Mesendoderm (in vitro differentiated cells): ENCODE measurements around the gene PPP3CB.

ENCODE experiments used
- DNase-seq: peaks from one replicate; pipeline ENCODE4 v3.0.0; 2013
- H2AK5ac ChIP-seq: 2 replicates; pipeline ENCODE4 v1.6.1; 2013; ENCODE audit warnings: low read length, inconsistent platforms
- H2BK120ac ChIP-seq: 2 replicates; pipeline ENCODE4 v1.6.1; 2013; ENCODE audit warnings: low read depth, mild to moderate bottlenecking, low read length, moderate library complexity, mixed read lengths
- H2BK15ac ChIP-seq: replicated peaks from 2 replicates; pipeline ENCODE4 v1.6.1; 2013; ENCODE audit warnings: low read depth, mild to moderate bottlenecking, moderate library complexity
- H2BK5ac ChIP-seq: 2 replicates; pipeline ENCODE4 v1.6.1; 2013; ENCODE audit warnings: low read length, inconsistent platforms
- H3K18ac ChIP-seq: 2 replicates; pipeline ENCODE4 v1.6.1; 2013; ENCODE audit warnings: mild to moderate bottlenecking, low read length, mixed read lengths
- H3K23ac ChIP-seq: one replicate; pipeline ENCODE4 v1.6.1; 2013; ENCODE audit warnings: low read length
- H3K27ac ChIP-seq: 2 replicates; pipeline ENCODE4 v1.5.1; 2013; ENCODE audit warnings: low read depth, mild to moderate bottlenecking, inconsistent platforms, low read length, moderate library complexity
- H3K27me3 ChIP-seq: 2 replicates; pipeline ENCODE4 v1.6.1; 2013; ENCODE audit warnings: low read length, control low read depth, mild to moderate bottlenecking, inconsistent platforms; ENCODE audit not compliant: insufficient read depth, poor library complexity
- H3K36me3 ChIP-seq: 2 replicates; pipeline ENCODE4 v1.6.1; 2013; ENCODE audit warnings: low read length, inconsistent platforms; ENCODE audit not compliant: control insufficient read depth, insufficient read depth
- H3K4ac ChIP-seq: one replicate; pipeline ENCODE4 v1.6.1; 2013; ENCODE audit warnings: low read depth, mild to moderate bottlenecking, low read length, moderate library complexity
- H3K4me1 ChIP-seq: 2 replicates; pipeline ENCODE4 v1.6.1; 2013; ENCODE audit warnings: low read depth, low read length, inconsistent platforms; ENCODE audit not compliant: control insufficient read depth
- H3K4me2 ChIP-seq: 2 replicates; pipeline ENCODE4 v1.6.1; 2013; ENCODE audit warnings: low read length
- H3K4me3 ChIP-seq: 2 replicates; pipeline ENCODE4 v1.5.1; 2013; ENCODE audit warnings: mild to moderate bottlenecking, low read length
- H3K56ac ChIP-seq: one replicate; pipeline ENCODE4 v1.6.1; 2013; ENCODE audit warnings: low read length
- H3K79me1 ChIP-seq: 2 replicates; pipeline ENCODE4 v1.6.1; 2013; ENCODE audit warnings: low read length, inconsistent platforms
- H3K79me2 ChIP-seq: 2 replicates; pipeline ENCODE4 v1.6.1; 2013; ENCODE audit warnings: mild to moderate bottlenecking, low read length; ENCODE audit not compliant: control insufficient read depth, insufficient read depth
- H3K9ac ChIP-seq: 2 replicates; pipeline ENCODE4 v1.6.1; 2013; ENCODE audit warnings: low read length, inconsistent platforms
- H4K5ac ChIP-seq: one replicate; pipeline ENCODE4 v1.6.1; 2013; ENCODE audit warnings: low read length
- H4K8ac ChIP-seq: one replicate; pipeline ENCODE4 v1.6.1; 2013; ENCODE audit warnings: low read depth, mild to moderate bottlenecking, control low read depth, low read length, moderate library complexity
- WGBS: extraction: QIAGEN DNeasy Blood & Tissue Kit; methylation state at CpG from one replicate; pipeline ENCODE4 v1.1.7; 2013; ENCODE audit warnings: low lambda C conversion rate, missing lambda C conversion rate; ENCODE audit not compliant: insufficient coverage; ENCODE audit errors: extremely low coverage; 5-methylcytosine and 5-hydroxymethylcytosine counted together

Gene PPP3CB

DNA sequence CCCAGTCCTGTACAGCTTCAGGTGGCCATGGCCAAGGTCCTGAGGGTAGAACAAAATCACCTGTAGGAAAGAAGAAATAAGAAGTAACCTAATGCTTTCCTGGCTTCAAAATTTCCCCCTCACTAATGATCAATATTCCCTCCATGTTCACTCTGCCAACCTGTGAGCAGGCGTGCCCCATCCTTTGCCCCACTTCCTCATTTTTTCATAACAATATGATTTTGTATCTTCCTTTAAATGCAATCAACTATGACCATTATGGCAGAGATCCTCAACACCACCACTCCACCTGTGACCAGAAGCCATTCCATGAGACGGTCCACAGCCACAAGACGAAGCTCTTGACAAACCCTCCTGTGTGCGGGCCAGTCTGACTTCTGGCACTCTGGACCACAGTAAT, 69.5 kb downstream of the PPP3CB start:
- H3K56ac ChIP-seq: no peak overlapping the region

GRCh38 chr10:73424478-73424877, 71.3 kb downstream of the PPP3CB start:
- H3K56ac ChIP-seq: no peak overlapping the region
- no peaks in the 10 kb centered on the region for H3K4me1 ChIP-seq
- H3K4ac ChIP-seq: no peak overlapping the region
- H3K23ac ChIP-seq: no peak overlapping the region
- no peak overlapping the region for H3K9ac ChIP-seq
- H2AK5ac ChIP-seq: no peak overlapping the region
- H3K79me2 ChIP-seq: no peaks in the 10 kb centered on the region
- no peak overlapping the region for H4K5ac ChIP-seq
- H3K4me2 ChIP-seq: no peak overlapping the region
- no peak for DNase-seq
- H2BK15ac ChIP-seq: no peak overlapping the region
- no peak overlapping the region for H2BK5ac ChIP-seq
- H3K36me3 ChIP-seq: peaks cover 8% of the 10 kb centered on the region
- H3K27me3 ChIP-seq: no peaks in the 10 kb centered on the region
- no CpG with 5 or more reads among the region's 3 CpGs for WGBS
- H3K79me1 ChIP-seq: no peaks in the 10 kb centered on the region
- H3K27ac ChIP-seq: no peak overlapping the region
- H3K4me3 ChIP-seq: no peak overlapping the region
- H2BK120ac ChIP-seq: no peak overlapping the region
- no peak overlapping the region for H3K18ac ChIP-seq
- H4K8ac ChIP-seq: no peak overlapping the region

More for the DNA sequence above, 69.5 kb downstream of the PPP3CB start:
- DNase-seq: no peak
- no peak overlapping the region for H2BK15ac ChIP-seq
- no peak overlapping the region for H3K4ac ChIP-seq
- H3K36me3 ChIP-seq: peaks cover 8% of the 10 kb centered on the region
- no peak overlapping the region for H3K18ac ChIP-seq
- no peaks in the 10 kb centered on the region for H3K27me3 ChIP-seq
- H3K9ac ChIP-seq: no peak overlapping the region
- no peak overlapping the region for H3K23ac ChIP-seq
- H4K8ac ChIP-seq: no peak overlapping the region
- no peak overlapping the region for H3K27ac ChIP-seq
- H2BK5ac ChIP-seq: no peak overlapping the region
- no peak overlapping the region for H3K4me2 ChIP-seq
- no peaks in the 10 kb centered on the region for H3K4me1 ChIP-seq
- H3K4me3 ChIP-seq: no peak overlapping the region
- H3K79me2 ChIP-seq: no peaks in the 10 kb centered on the region
- no peak overlapping the region for H4K5ac ChIP-seq
- no peaks in the 10 kb centered on the region for H3K79me1 ChIP-seq
- no CpG with 5 or more reads among the region's 4 CpGs for WGBS
- H2BK120ac ChIP-seq: no peak overlapping the region
- no peak overlapping the region for H2AK5ac ChIP-seq

GRCh38 chr10:73423309-73423708, 72.5 kb downstream of the PPP3CB start:
- Histone ChIP-seq H2BK15ac (no peak overlapping the region), H3K27me3 (no peaks in the 10 kb centered on the region), H4K5ac (no peak overlapping the region), H3K4me1 (no peaks in the 10 kb centered on the region), H3K27ac (no peak overlapping the region), H3K79me2 (no peaks in the 10 kb centered on the region), H2BK5ac (no peak overlapping the region), H3K18ac (no peak overlapping the region), H4K8ac (no peak overlapping the region), H3K9ac (no peak overlapping the region), H3K4me2 (no peak overlapping the region), H3K36me3 (peaks cover 8% of the 10 kb centered on the region), H3K4me3 (no peak overlapping the region), H3K4ac (no peak overlapping the region), H2AK5ac (no peak overlapping the region), H2BK120ac (no peak overlapping the region), H3K79me1 (no peaks in the 10 kb centered on the region), H3K56ac (no peak overlapping the region), H3K23ac (no peak overlapping the region)
- DNase-seq: no peak

GRCh38 chr10:73416571-73416970, 79.3 kb downstream of the PPP3CB start:
- peaks cover 2% of the 10 kb centered on the region for H3K4me1 ChIP-seq
- H3K4ac ChIP-seq: no peak overlapping the region
- H3K4me3 ChIP-seq: no peak overlapping the region
- no peak overlapping the region for H4K5ac ChIP-seq
- H2BK120ac ChIP-seq: no peak overlapping the region
- no peak overlapping the region for H3K23ac ChIP-seq
- H2AK5ac ChIP-seq: no peak overlapping the region
- no peak overlapping the region for H3K4me2 ChIP-seq
- H3K79me2 ChIP-seq: peaks cover 6% of the 10 kb centered on the region
- no peak for DNase-seq
- no peak overlapping the region for H2BK15ac ChIP-seq
- WGBS: no CpG with 5 or more reads among the region's 3 CpGs
- no peak overlapping the region for H3K56ac ChIP-seq
- no peak overlapping the region for H2BK5ac ChIP-seq
- H3K36me3 ChIP-seq: no peaks in the 10 kb centered on the region
- H3K27ac ChIP-seq: no peak overlapping the region
- no peak overlapping the region for H3K9ac ChIP-seq
- no peaks in the 10 kb centered on the region for H3K27me3 ChIP-seq
- no peak overlapping the region for H3K18ac ChIP-seq
- no peak overlapping the region for H4K8ac ChIP-seq
- H3K79me1 ChIP-seq: peaks cover 7% of the 10 kb centered on the region

DNA sequence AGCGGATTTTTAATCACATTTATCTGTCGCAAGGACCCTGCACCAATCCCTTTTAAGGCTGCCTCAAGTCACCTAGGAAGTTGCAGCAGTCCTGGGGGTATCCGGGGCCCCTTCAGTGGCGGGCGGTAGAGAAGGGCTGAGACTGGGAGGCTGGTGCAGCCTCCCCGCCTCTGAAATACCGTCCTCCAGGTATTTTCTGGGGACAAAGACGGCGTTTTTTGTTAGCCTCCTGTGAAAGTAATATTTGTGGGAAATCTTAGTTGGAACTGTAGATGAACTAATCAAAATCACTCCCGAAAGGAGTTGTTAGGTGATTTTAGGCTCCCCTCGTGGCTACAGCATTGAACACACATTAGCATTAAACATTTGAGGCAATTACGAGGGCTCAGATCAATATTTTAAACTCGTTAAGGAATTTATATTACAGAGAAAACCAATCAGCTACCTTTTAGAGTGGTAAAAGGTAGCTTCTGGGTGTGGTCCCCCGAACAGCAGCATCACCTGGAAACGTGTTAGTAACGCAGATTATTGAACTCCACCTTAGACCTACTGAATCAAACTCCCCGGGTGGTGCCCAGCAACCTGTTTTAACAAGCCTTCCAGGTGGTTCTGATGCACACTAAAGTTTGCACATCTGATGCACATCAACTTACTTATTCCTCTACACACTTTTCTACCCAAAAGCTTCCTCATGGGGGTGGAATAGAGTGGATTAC, 81.4 kb downstream of the PPP3CB start:
- H3K4ac ChIP-seq: no peak overlapping the region
- WGBS: no CpG with 5 or more reads among the region's 17 CpGs
- no peak overlapping the region for H4K5ac ChIP-seq
- DNase-seq: no peak
- no peak overlapping the region for H4K8ac ChIP-seq
- peak overlapping the region; percentile 76 for H3K18ac ChIP-seq
- peak overlapping the region; percentile 81 for H3K9ac ChIP-seq
- H3K79me2 ChIP-seq: peaks cover 13% of the 10 kb centered on the region
- peak overlapping the region; percentile 85 for H3K56ac ChIP-seq
- no peak overlapping the region for H2BK15ac ChIP-seq
- peak overlapping the region; percentile 35 for H3K4me3 ChIP-seq
- H3K79me1 ChIP-seq: peaks cover 7% of the 10 kb centered on the region
- H3K4me2 ChIP-seq: peak overlapping the region; percentile 71
- no peaks in the 10 kb centered on the region for H3K36me3 ChIP-seq
- H3K23ac ChIP-seq: no peak overlapping the region
- H2AK5ac ChIP-seq: no peak overlapping the region
- H3K27me3 ChIP-seq: no peaks in the 10 kb centered on the region
- H2BK5ac ChIP-seq: no peak overlapping the region
- H3K27ac ChIP-seq: peak overlapping the region; percentile 46
- H3K4me1 ChIP-seq: peaks cover 2% of the 10 kb centered on the region
- peak overlapping the region; percentile 75 for H2BK120ac ChIP-seq
